Caco-2 (cell line): ENCODE results near the gene SSBP2. TPM values are rescaled to one million over a fixed set of nuclear protein-coding genes. Genes with fewer than 3 reads are reported as not detected.

Experiments used
- BruUV-seq: library from RNA; stranded (reverse); fragments of 400-500 nt; replicated peaks from 2 replicates; lab custom pipeline; 2021; lab: Mats Ljungman, UMichigan
- CTCF ChIA-PET: fragments of 300-600 bp; sonication (Branson Sonifier 250); formaldehyde crosslinking; loops from one replicate; lab custom pipeline; 2022; ENCODE audit warnings: antibody characterized with exemption; lab: Charles Lee
- POLR2A ChIA-PET: fragments of 300-600 bp; sonication (Branson Sonifier 250); formaldehyde crosslinking; loops from one replicate; lab custom pipeline; 2022; ENCODE audit warnings: antibody characterized with exemption; lab: Charles Lee
- DNase-seq, 2 experiments: peaks; one replicate each; pipeline versions ENCODE4 v3.0.0 to v3.0.0-alpha.2; 2020 to 2022
- H3K27me3 ChIP-seq: replicated peaks from 2 replicates; pipeline ENCODE4 v1.6.0; 2011; ENCODE audit warnings: low read length; ENCODE audit not compliant: control insufficient read depth, insufficient read depth
- H3K36me3 ChIP-seq: 2 replicates; pipeline ENCODE4 v1.5.1; 2011; ENCODE audit warnings: low read length; ENCODE audit not compliant: control insufficient read depth, insufficient read depth
- H3K4me1 ChIP-seq: fragments of 250-450 bp; sonication (Bioruptor Pico); 2 replicates; pipeline ENCODE4 v1.5.1; 2020; ENCODE audit warnings: mild to moderate bottlenecking
- H3K4me3 ChIP-seq: 2 replicates; pipeline ENCODE4 v1.5.1; 2011; ENCODE audit warnings: low read depth, mild to moderate bottlenecking, control low read depth, low read length
- H3K9me3 ChIP-seq: fragments of 250-450 bp; sonication (Bioruptor Pico); 2 replicates; pipeline ENCODE4 v1.5.1; 2020; ENCODE audit warnings: mild to moderate bottlenecking, moderate library complexity
- H3K27ac Mint-ChIP-seq: one replicate; pipeline ENCODE4 v1.8.0; 2022; ENCODE audit warnings: mixed read lengths; ENCODE audit not compliant: unreplicated experiment
- H3K27me3 Mint-ChIP-seq: one replicate; pipeline ENCODE4 v1.8.0; 2022; ENCODE audit warnings: mixed read lengths; ENCODE audit not compliant: insufficient read depth, unreplicated experiment
- H3K36me3 Mint-ChIP-seq: one replicate; pipeline ENCODE4 v1.8.0; 2022; ENCODE audit warnings: mild to moderate bottlenecking, mixed read lengths; ENCODE audit not compliant: insufficient read depth, unreplicated experiment
- H3K4me1 Mint-ChIP-seq: one replicate; pipeline ENCODE4 v1.8.0; 2022; ENCODE audit warnings: low read depth, mixed read lengths; ENCODE audit not compliant: unreplicated experiment
- H3K4me3 Mint-ChIP-seq: one replicate; pipeline ENCODE4 v1.8.0; 2022; ENCODE audit warnings: mild to moderate bottlenecking, moderate library complexity, mixed read lengths; ENCODE audit not compliant: unreplicated experiment
- H3K9me3 Mint-ChIP-seq: one replicate; pipeline ENCODE4 v1.8.0; 2022; ENCODE audit warnings: mixed read lengths; ENCODE audit not compliant: unreplicated experiment
- intact Hi-C: fragments of 100-400 bp; cut with micrococcal nuclease; formaldehyde crosslinking; loops from one replicate; pipeline ENCODE4 v1.10.0; 2022; ENCODE audit not compliant: unreplicated experiment
- total RNA-seq: library from RNA; stranded (reverse); gene quantifications from 2 replicates; pipeline ENCODE4 v1.2.3, GENCODE V29; 2022
- TF ChIP-seq, protein P1 (sequence below), 2 experiments: fragments of 200-600 bp in 1 of 2; IDR thresholded peaks; 1 replicate in 1 of 2; 2 replicates in 1 of 2; pipeline versions ENCODE4 v1.5.1 to v1.8.0; 2011 to 2022; ENCODE audit warnings: antibody characterized with exemption in 1 of 2, control low read depth in 1 of 2, inconsistent platforms in 1 of 2, low read depth in 1 of 2, low read length in 1 of 2, mild to moderate bottlenecking in 1 of 2, moderate library complexity in 1 of 2; ENCODE audit not compliant: insufficient read depth in 1 of 2, severe bottlenecking in 1 of 2, unreplicated experiment in 1 of 2

SSBP2 gene
- total RNA-seq, 1 experiment from 2014 or later: 2.5 TPM

DNA sequence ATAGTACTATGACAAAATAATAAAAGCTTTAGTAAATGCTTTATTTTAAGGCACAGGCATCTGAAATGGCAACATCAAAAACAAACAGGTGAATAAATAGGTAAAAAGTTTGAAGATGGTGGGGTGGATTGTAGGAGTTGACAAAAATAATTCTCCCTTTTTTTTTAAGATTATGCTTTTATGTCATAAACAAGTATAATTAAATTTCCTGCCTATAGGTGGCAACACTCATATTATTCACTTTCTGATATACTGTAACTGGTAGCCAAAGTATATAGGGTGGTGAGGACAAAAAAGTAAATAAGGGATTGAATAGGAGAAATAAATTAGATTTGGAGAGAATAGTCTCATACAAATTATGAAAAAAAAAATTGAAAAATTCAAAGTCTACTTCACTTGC, 236.9 kb downstream of the SSBP2 start:
- Histone ChIP-seq H3K36me3 (no peaks in the 10 kb centered on the region), H3K27me3 (no peaks in the 10 kb centered on the region), H3K4me1 (no peaks in the 10 kb centered on the region), H3K9me3 (no peaks in the 10 kb centered on the region), H3K4me3 (no peak overlapping the region)
- Mint-ChIP-seq H3K27me3 (peaks cover 2% of the 10 kb centered on the region), H3K36me3 (no peaks in the 10 kb centered on the region), H3K4me1 (no peaks in the 10 kb centered on the region), H3K9me3 (no peaks in the 10 kb centered on the region), H3K27ac (no peak overlapping the region), H3K4me3 (no peak overlapping the region)
- ChIA-PET CTCF (no interaction called here), POLR2A (no interaction called here)
- intact Hi-C loops: no loop called here
- TF ChIP-seq, protein P1, sequence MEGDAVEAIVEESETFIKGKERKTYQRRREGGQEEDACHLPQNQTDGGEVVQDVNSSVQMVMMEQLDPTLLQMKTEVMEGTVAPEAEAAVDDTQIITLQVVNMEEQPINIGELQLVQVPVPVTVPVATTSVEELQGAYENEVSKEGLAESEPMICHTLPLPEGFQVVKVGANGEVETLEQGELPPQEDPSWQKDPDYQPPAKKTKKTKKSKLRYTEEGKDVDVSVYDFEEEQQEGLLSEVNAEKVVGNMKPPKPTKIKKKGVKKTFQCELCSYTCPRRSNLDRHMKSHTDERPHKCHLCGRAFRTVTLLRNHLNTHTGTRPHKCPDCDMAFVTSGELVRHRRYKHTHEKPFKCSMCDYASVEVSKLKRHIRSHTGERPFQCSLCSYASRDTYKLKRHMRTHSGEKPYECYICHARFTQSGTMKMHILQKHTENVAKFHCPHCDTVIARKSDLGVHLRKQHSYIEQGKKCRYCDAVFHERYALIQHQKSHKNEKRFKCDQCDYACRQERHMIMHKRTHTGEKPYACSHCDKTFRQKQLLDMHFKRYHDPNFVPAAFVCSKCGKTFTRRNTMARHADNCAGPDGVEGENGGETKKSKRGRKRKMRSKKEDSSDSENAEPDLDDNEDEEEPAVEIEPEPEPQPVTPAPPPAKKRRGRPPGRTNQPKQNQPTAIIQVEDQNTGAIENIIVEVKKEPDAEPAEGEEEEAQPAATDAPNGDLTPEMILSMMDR (IDR thresholded peaks at IDR 0.05; ENCODE audit: insufficient read depth in 1 of 2, low read depth in 1 of 2, low read length in 1 of 2, severe bottlenecking in 1 of 2, unreplicated experiment in 1 of 2): peak; percentile 3 to 19
- DNase-seq: no peak
- no TSS peak for BruUV-seq

DNA sequence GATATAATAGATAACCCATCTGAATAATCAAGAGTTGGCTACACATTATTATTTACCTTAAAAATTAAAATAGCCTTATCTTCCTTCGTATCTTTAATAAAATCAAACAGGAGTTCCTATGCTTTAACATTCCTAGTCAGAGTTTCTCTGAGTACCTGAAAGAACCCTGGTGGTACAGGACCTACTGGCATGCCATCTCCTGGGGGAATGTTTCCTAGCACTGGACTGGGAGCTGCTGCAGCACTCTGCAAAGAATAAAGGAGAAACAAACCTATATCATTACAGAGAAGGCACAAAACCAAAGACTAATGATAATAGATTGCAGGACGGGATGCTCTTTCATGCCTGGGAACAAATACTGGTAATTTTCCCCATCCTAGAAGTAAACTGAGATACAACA, 237.4 kb downstream of the SSBP2 start:
- BruUV-seq: no TSS peak
- TF ChIP-seq, protein P1 (IDR thresholded peaks at IDR 0.05; ENCODE audit: insufficient read depth in 1 of 2, low read depth in 1 of 2, low read length in 1 of 2, severe bottlenecking in 1 of 2, unreplicated experiment in 1 of 2): no peak
- H3K36me3 Mint-ChIP-seq: no peaks in the 10 kb centered on the region
- CTCF ChIA-PET: no interaction called here
- POLR2A ChIA-PET: no interaction called here
- peaks cover 2% of the 10 kb centered on the region for H3K27me3 Mint-ChIP-seq
- H3K4me1 ChIP-seq: no peaks in the 10 kb centered on the region
- no peak overlapping the region for H3K4me3 Mint-ChIP-seq
- no peaks in the 10 kb centered on the region for H3K27me3 ChIP-seq
- H3K9me3 ChIP-seq: no peaks in the 10 kb centered on the region
- no peak overlapping the region for H3K27ac Mint-ChIP-seq
- no peaks in the 10 kb centered on the region for H3K36me3 ChIP-seq
- no peaks in the 10 kb centered on the region for H3K4me1 Mint-ChIP-seq
- DNase-seq: peak in 1 of 2 experiments; percentile 13
- intact Hi-C loops: no loop called here
- no peak overlapping the region for H3K4me3 ChIP-seq
- no peaks in the 10 kb centered on the region for H3K9me3 Mint-ChIP-seq

DNA sequence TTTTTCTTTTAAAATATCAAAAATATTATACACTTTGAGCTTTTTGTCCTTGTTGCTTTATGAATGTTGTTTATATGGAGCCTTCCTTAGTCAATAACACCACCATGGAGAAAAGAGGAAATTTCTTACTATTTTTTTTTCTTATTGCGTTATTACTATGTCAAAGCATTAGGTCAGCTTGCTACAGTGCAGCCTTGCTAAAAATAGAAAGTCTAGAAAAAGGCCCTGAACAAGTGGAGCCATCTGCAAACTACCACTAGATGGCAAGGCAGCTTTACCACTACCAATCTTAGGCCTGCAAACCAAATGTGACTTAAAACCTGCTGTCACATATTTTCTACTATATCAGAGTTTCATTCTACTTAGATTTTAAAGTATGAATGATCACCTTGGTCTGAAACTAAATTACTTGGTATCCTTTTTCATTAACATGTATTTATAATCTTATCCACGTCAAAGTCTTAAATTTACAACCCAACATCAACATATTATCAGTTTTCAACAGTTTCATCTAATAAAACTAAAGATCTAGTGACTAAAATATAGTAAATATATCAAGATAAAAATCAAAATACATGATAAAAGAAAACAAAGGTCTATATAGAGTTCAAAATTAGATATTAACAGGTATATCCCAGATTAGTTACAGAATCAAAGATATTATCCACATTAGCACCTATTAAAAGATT, 243.9 kb downstream of the SSBP2 start:
- Mint-ChIP-seq H3K4me3 (no peak overlapping the region), H3K27me3 (peaks cover 2% of the 10 kb centered on the region), H3K27ac (no peak overlapping the region), H3K9me3 (peaks cover 7% of the 10 kb centered on the region), H3K36me3 (no peaks in the 10 kb centered on the region), H3K4me1 (peaks cover 7% of the 10 kb centered on the region)
- H3K27me3 ChIP-seq: no peaks in the 10 kb centered on the region
- TF ChIP-seq, protein P1 (IDR thresholded peaks at IDR 0.05; ENCODE audit: insufficient read depth in 1 of 2, low read depth in 1 of 2, low read length in 1 of 2, severe bottlenecking in 1 of 2, unreplicated experiment in 1 of 2): peak; percentile 65 to 96
- H3K4me1 ChIP-seq: no peaks in the 10 kb centered on the region; the same call in 1 of the 2 replicates
- no peaks in the 10 kb centered on the region for H3K9me3 ChIP-seq
- intact Hi-C loops: loop anchor here (1.0 to 10.0 kb wide), 5 partner anchors 244 to 718 kb away; partner anchors contain the start of gene SSBP2
- BruUV-seq: no TSS peak
- H3K4me3 ChIP-seq: no peak overlapping the region
- CTCF ChIA-PET: interaction anchor here (0.5 to 0.8 kb wide), 2 partner anchors 377 to 398 kb away, joined by 3 to 4 read pairs; no protein-coding TSS in a partner anchor
- no peaks in the 10 kb centered on the region for H3K36me3 ChIP-seq
- POLR2A ChIA-PET: interaction anchor here (0.6 kb wide), 2 partner anchors 465 to 1670 kb away, joined by 4 to 7 read pairs; partner anchors contain the start of gene ATG10
- DNase-seq: peak; percentile 47 to 63
